GM19452 (cell line): ENCODE results near the gene CCDC120.
A peak's percentile ranks its signal among the peaks of the same experiment; 100 is the strongest.

ENCODE experiments used
- ATAC-seq: cut with Tn5 transposase; IDR thresholded peaks from one replicate; pipeline ENCODE4 v1.9.1; 2021; ENCODE audit not compliant: unreplicated experiment

Gene CCDC120

GRCh38 chrX:49100704-49101628 is 42.2 kb downstream of the CCDC120 start:
- ATAC-seq, result peak; percentile 92

GRCh38 chrX:49101629-49101984 is 42.8 kb downstream of the CCDC120 start:
- ATAC-seq, result no peak

- no peak for ATAC-seq
These were observed 43.4 kb downstream of the CCDC120 start for GRCh38 chrX:49102190-49102589.

- no peak for ATAC-seq
These were observed 44.8 kb downstream of the CCDC120 start for GRCh38 chrX:49103637-49104036.

GRCh38 chrX:49106296-49106695 is 47.5 kb downstream of the CCDC120 start:
- no peak for ATAC-seq

GRCh38 chrX:49106930-49107329 is 48.1 kb downstream of the CCDC120 start:
- ATAC-seq, result no peak

- no peak for ATAC-seq
These were observed 49.8 kb downstream of the CCDC120 start for GRCh38 chrX:49108641-49109040.

GRCh38 chrX:49110417-49110816 is 51.6 kb downstream of the CCDC120 start:
- ATAC-seq, result no peak

GRCh38 chrX:49111791-49112190 is 53.0 kb downstream of the CCDC120 start:
- ATAC-seq, result no peak

GRCh38 chrX:49116076-49116475 is 57.3 kb downstream of the CCDC120 start:
- no peak for ATAC-seq

- ATAC-seq, result no peak
These were observed 57.9 kb downstream of the CCDC120 start for GRCh38 chrX:49116716-49117115.

GRCh38 chrX:49117581-49117980 is 58.8 kb downstream of the CCDC120 start:
- ATAC-seq, result no peak
